Kidney epithelial cell (primary cell): Measurements from ENCODE around the gene TYRO3. TPM values are rescaled to one million over a fixed set of nuclear protein-coding genes. Genes with fewer than 3 reads are reported as not detected.

Source experiments
- DNase-seq: peaks from one replicate; pipeline ENCODE4 v3.0.0-alpha.2; 2010; ENCODE audit warnings: low read depth
- H3K27me3 ChIP-seq: 2 replicates; pipeline ENCODE4 v1.6.0; 2011; ENCODE audit warnings: low read length; ENCODE audit not compliant: control insufficient read depth, insufficient read depth
- H3K36me3 ChIP-seq: 2 replicates; pipeline ENCODE4 v1.5.1; 2011; ENCODE audit warnings: low read length; ENCODE audit not compliant: control insufficient read depth, insufficient read depth
- H3K4me3 ChIP-seq: 2 replicates; pipeline ENCODE4 v1.5.1; 2011; ENCODE audit warnings: low read depth, mild to moderate bottlenecking, control low read depth, low read length
- total RNA-seq: library from RNA; depleted of rRNA; stranded (reverse); fragments of >200 nt; gene quantifications from 2 replicates; pipeline ENCODE4 v1.2.3, GENCODE V29; 2015
- TF ChIP-seq, protein P1 (sequence below): IDR thresholded peaks from 2 replicates; pipeline ENCODE4 v1.5.1; 2011; ENCODE audit warnings: mild to moderate bottlenecking, moderate library complexity, low read length, control low read depth, inconsistent platforms; ENCODE audit not compliant: insufficient read depth, poor library complexity, severe bottlenecking

The TYRO3 gene
- total RNA-seq, 1 donor from 2014 or later = 5.2 TPM

DNA sequence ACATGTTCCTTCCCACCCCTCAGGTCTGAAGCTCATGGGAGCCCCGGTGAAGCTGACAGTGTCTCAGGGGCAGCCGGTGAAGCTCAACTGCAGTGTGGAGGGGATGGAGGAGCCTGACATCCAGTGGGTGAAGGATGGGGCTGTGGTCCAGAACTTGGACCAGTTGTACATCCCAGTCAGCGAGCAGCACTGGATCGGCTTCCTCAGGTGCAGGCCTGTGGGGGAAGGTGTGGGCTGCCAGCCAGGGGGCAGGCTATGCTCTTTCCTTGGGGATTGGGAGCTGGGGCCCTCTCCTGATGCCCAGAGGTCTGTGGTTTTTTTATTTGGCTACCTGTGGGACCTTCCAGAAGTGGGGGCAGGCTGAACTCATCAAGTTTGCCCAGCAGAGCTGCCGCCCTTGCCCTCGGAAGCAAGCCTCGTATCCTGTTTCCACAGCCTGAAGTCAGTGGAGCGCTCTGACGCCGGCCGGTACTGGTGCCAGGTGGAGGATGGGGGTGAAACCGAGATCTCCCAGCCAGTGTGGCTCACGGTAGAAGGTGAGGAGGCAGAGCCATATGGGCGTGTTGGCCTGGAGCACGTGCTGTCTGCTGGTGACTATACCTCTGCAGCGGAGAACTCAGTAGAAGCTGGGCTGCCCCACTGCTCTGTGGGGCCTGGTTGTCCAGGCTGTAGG, 2.2 kb downstream of the TYRO3 start:
- TF ChIP-seq, protein P1, sequence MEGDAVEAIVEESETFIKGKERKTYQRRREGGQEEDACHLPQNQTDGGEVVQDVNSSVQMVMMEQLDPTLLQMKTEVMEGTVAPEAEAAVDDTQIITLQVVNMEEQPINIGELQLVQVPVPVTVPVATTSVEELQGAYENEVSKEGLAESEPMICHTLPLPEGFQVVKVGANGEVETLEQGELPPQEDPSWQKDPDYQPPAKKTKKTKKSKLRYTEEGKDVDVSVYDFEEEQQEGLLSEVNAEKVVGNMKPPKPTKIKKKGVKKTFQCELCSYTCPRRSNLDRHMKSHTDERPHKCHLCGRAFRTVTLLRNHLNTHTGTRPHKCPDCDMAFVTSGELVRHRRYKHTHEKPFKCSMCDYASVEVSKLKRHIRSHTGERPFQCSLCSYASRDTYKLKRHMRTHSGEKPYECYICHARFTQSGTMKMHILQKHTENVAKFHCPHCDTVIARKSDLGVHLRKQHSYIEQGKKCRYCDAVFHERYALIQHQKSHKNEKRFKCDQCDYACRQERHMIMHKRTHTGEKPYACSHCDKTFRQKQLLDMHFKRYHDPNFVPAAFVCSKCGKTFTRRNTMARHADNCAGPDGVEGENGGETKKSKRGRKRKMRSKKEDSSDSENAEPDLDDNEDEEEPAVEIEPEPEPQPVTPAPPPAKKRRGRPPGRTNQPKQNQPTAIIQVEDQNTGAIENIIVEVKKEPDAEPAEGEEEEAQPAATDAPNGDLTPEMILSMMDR = no peak
- Histone ChIP-seq H3K4me3 (no peak overlapping the region), H3K36me3 (no peaks in the 10 kb centered on the region), H3K27me3 (no peaks in the 10 kb centered on the region)
- no peak for DNase-seq

DNA sequence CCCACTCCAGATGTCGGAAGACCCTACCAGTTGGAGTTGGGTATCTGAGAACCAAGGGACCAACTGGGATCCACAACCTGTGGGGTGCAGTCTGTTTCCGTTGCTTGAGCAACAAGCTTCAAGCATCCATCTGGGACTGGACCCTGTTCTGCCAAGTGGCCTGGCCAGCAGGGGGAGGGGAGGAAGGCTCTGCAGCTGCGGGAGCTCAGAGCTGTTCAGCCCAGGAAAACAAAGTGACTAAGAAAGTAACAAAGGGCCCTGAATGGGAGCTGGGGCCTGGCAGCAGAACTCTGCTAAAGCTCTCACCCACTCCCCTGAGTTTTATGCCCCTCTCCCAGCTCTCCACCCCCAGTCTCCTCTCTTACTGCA, 2.7 kb downstream of the TYRO3 start:
- Histone ChIP-seq H3K4me3 (no peak overlapping the region), H3K36me3 (no peaks in the 10 kb centered on the region), H3K27me3 (no peaks in the 10 kb centered on the region)
- DNase-seq = no peak
- TF ChIP-seq, protein P1 = no peak

DNA sequence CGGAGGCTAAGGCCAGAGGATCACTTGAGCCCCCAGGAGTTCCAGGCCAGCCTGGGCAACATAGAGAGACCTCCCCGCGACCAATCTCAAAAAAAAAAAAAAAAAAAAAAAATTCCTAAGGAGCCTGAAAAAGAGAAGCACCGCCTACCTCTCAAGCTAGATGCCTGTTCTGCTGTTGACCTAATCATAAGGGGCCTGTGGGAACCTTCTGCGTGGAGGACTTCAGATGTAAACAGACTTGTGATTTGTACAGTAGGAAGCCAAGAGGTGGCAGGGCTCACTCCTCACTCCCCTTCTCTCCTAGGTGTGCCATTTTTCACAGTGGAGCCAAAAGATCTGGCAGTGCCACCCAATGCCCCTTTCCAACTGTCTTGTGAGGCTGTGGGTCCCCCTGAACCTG, 3.2 kb downstream of the TYRO3 start:
- Histone ChIP-seq H3K27me3 (no peaks in the 10 kb centered on the region), H3K4me3 (no peak overlapping the region), H3K36me3 (no peaks in the 10 kb centered on the region)
- TF ChIP-seq, protein P1 = no peak
- no peak for DNase-seq

DNA sequence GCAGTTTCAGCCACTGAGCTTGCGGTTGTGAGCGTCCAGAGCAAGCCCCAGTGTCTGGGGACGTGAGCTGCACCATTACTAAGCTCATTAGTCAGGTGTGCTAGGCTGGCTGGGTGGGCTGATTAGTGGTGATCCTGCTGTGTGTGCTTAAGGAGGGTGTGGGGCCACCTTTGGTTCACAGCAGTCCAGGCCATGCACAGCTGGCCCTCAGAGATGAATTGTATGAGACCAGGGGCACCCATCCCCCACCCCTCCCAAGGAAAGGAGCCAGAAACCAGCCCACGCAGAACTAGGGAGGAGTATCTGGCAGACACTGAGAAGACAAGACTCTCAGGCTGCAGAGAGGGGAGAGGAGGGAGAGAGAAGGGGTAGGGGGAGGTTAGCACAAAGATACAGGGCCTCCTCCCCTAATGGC, 3.8 kb downstream of the TYRO3 start:
- Histone ChIP-seq H3K4me3 (no peak overlapping the region), H3K36me3 (no peaks in the 10 kb centered on the region), H3K27me3 (no peaks in the 10 kb centered on the region)
- TF ChIP-seq, protein P1 = no peak
- DNase-seq = no peak

DNA sequence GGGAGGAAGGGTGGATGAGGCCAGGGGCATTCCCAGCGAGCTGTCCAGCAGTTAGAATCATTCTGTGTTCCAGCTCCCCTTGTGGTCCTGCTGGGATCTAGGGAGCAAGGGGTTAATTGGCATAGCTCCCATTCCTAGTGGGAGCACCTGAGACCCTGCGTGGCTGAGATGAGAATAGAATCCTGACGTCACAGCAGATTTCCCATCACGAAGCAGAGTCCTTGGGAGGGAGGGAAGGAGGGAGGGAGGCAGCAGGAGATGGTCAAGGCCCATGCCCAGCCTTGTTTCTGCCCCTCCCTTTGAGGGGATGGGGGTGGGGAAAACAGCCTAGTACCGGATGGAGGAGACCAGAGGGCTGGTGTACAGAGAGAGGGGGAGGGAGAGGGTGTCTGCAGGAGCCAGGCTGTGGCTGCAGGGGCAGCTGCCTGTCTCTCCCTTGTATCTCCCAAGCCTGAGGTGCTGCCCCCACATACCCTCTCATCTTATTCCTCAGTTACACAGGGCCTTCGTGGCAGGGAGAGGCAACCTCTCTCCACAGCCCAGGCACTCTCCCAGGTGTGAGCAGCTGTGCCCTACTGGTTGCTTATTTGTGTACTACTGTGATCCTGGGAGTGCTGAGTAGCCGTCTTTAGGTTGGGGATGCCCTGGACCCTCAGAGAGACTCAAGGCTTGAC, 5.4 kb downstream of the TYRO3 start:
- Histone ChIP-seq H3K4me3 (no peak overlapping the region), H3K36me3 (no peaks in the 10 kb centered on the region), H3K27me3 (no peaks in the 10 kb centered on the region)
- TF ChIP-seq, protein P1 = no peak
- DNase-seq = no peak
